Measurements from ENCODE around the gene ATXN7L1. TPM values are rescaled to one million over a fixed set of nuclear protein-coding genes. Genes with fewer than 3 reads are reported as not detected.

Gene ATXN7L1
- total and polyA plus RNA-seq, 2 of the 13 experiments (the other 11 are each of a cell fraction or from before 2014, with no cell fraction given): 4.1 to 7.8 TPM

DNA sequence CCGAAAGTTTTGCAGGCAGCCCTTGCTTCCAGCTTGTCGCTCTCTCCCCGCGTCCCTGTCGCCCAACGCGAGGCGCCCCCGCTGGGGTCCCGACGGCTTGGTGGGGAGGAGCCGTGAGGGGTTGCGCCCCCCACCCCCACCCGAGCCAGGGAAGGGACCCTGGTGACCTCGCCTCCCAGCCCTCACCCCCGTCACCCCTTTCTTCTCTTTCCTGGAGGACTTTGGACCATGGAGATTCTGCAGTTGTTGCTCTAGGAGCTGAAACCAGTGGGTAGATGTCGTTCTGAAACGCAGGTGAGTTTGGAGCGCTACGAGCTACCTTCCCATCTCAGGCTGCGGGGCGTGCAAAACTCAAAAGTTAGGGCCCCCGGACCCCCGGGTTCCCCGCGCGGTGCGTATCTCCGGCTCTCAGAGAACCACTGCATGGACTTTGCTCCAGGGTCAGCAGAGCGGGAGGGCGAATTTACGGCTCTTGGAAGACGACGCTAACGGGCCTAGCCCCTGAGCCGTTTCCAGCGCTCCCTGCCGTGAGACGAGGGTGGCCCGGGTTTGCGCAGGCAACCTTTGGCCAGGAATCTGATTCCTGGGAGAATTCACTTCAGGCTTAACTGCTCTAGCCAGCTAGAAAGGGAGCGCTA, 684 bp upstream of the ATXN7L1 start (continued):
- TF ChIP-seq NFAT5 (CRISPR knock-in tag; IDR thresholded peaks at IDR 0.05): no peak; the same call in 1 of the 2 replicates
- TF ChIP-seq ZNF138 (CRISPR knock-in tag; IDR thresholded peaks at IDR 0.05; ENCODE audit: low read depth): no peak
- no peak for TF ChIP-seq HNRNPL (IDR thresholded peaks at IDR 0.05; ENCODE audit: low read depth, low read length)
- TF ChIP-seq HOMEZ (CRISPR knock-in tag; IDR thresholded peaks at IDR 0.05; ENCODE audit: low read depth): no peak; the same call in 1 of the 2 replicates
- TF ChIP-seq CTCF (CRISPR knock-in tag; IDR thresholded peaks at IDR 0.05): peak; percentile 45; the same call in 1 of the 2 replicates
- peak; percentile 76; the same call in 1 of the 2 replicates for TF ChIP-seq IRF9 (CRISPR knock-in tag; IDR thresholded peaks at IDR 0.05; ENCODE audit: borderline replicate concordance)
- TF ChIP-seq KAT2B (IDR thresholded peaks at IDR 0.05; ENCODE audit: borderline replicate concordance, low read depth, low read length): no peak
- no peak for TF ChIP-seq ZNF878 (CRISPR knock-in tag; IDR thresholded peaks at IDR 0.05)
- TF ChIP-seq ZFX (CRISPR knock-in tag; IDR thresholded peaks at IDR 0.05; ENCODE audit: low read depth): peak; percentile 85
- no peak for TF ChIP-seq HDAC6 (IDR thresholded peaks at IDR 0.05; ENCODE audit: low read depth, low read length)
- no peak for TF ChIP-seq NFRKB (IDR thresholded peaks at IDR 0.05)
- no peak for TF ChIP-seq FOXP4 (CRISPR knock-in tag; IDR thresholded peaks at IDR 0.05)
- peak; percentile 62 for TF ChIP-seq SAP130 (CRISPR knock-in tag; IDR thresholded peaks at IDR 0.05; ENCODE audit: low read depth)
- TF ChIP-seq MED1 (CRISPR knock-in tag; IDR thresholded peaks at IDR 0.05): no peak
- peak; percentile 60; the same call in 1 of the 2 replicates for TF ChIP-seq NR2C2 (CRISPR knock-in tag; IDR thresholded peaks at IDR 0.05; ENCODE audit: borderline replicate concordance)
